ENCODE measurements around the gene CRACR2A.

CRACR2A gene

GRCh38 chr12:3669594-3669993 lies 83.3 kb downstream of the CRACR2A start:
- peaks cover 0 to 7% (median 0%) of the 10 kb centered on the region in 10 experiments; a peak in 2 of 20 replicates for H3K4me1 ChIP-seq
- TF ChIP-seq Cebpa-rat (IDR thresholded peaks at IDR 0.05) = no peak
- H3K4me3 ChIP-seq = no peak overlapping the region
- no peaks in the 10 kb centered on the region for H3K9me3 ChIP-seq (replicated peaks in 1 of 11)
- no peak overlapping the region for H3K4me2 ChIP-seq
- H3K27ac ChIP-seq = peak overlapping the region in 1 of 11 experiments; percentile 13; a peak in 1 of 22 replicates
- no peak overlapping the region for H3K9ac ChIP-seq
- H3K27me3 ChIP-seq = no peaks in the 10 kb centered on the region
- H3K36me3 ChIP-seq = peaks cover 84 to 100% (median 99%) of the 10 kb centered on the region in 11 experiments
- H4K20me1 ChIP-seq = peaks cover 0 to 10% (median 0%) of the 10 kb centered on the region in 11 experiments; a peak in 3 of 22 replicates

DNA sequence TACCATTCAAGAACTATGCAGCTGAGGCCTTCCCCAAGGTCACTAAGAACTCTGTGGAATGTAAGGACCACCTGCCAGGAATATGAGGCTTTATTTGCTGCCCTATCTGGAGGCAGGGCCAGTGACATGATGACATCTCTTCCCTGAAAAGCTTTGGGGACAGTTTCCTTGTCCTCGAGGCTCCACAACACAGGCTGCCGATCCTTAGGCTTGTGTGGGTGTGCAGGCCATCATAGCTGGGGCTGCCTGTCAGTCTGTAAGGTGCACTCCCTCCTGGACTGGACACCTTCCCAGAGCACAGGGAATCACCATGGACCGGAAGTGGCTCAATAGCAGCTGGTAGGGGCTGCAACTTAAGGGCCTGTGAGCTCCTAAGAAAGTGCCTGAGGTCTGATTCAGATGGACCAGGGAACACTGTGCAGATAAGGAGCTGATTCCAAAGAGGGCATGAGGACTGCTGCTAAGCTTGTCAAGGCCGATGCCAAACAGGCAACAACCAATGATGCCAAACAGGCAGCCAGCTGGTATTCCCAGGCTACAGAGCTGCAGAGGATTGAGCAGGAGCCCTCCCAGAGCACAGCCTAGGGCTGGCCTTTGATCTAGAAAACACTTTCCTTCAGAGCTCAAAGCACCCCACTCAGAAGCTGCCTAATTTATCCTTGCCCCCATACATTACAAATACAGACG lies 84.3 kb downstream of the CRACR2A start:
- H3K36me3 ChIP-seq = peaks cover 84 to 100% (median 99%) of the 10 kb centered on the region in 11 experiments

DNA sequence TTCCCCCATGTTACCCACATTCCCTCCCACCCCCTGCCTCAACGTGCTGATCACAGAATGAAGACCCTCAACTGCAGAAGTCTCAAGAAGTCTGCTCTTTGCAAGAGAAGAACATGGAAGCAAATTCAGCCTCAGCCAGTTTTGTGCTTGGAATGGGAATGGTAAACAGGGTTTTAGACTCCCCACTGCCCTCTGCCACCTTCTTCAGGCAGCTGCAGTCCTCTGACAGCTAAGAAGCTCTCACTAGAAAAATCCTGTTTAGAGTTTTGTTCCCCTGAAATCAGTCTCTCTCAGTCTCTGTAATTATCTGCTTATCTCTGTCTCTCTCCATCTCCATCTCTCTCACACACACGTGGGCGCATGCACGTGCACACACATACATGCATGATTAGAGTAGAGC lies 85.4 kb downstream of the CRACR2A start:
- no peak overlapping the region for H3K4me2 ChIP-seq
- H3K9ac ChIP-seq = no peak overlapping the region
- peaks cover 0 to 7% (median 0%) of the 10 kb centered on the region in 10 experiments; a peak in 2 of 20 replicates for H3K4me1 ChIP-seq
- H3K4me3 ChIP-seq = no peak overlapping the region
- peaks cover 82 to 100% (median 99%) of the 10 kb centered on the region in 11 experiments for H3K36me3 ChIP-seq
- no peaks in the 10 kb centered on the region for H3K27me3 ChIP-seq
- no peak for TF ChIP-seq Cebpa-rat (IDR thresholded peaks at IDR 0.05)
- no peak overlapping the region for H3K27ac ChIP-seq
- no peaks in the 10 kb centered on the region for H3K9me3 ChIP-seq (replicated peaks in 1 of 11)
- peaks cover 0 to 10% (median 0%) of the 10 kb centered on the region in 11 experiments; a peak in 2 of 22 replicates for H4K20me1 ChIP-seq

More for the DNA sequence above, 84.3 kb downstream of the CRACR2A start:
- Histone ChIP-seq H3K27me3 (no peaks in the 10 kb centered on the region), H3K9me3 (replicated peaks in 1 of 11) (no peaks in the 10 kb centered on the region), H3K4me1 (peaks cover 0 to 7% (median 0%) of the 10 kb centered on the region in 10 experiments; a peak in 2 of 20 replicates), H3K4me3 (no peak overlapping the region), H4K20me1 (peaks cover 0 to 10% (median 0%) of the 10 kb centered on the region in 11 experiments; a peak in 3 of 22 replicates), H3K4me2 (no peak overlapping the region), H3K9ac (no peak overlapping the region), H3K27ac (no peak overlapping the region)
- TF ChIP-seq Cebpa-rat (IDR thresholded peaks at IDR 0.05) = no peak

- no peak for TF ChIP-seq Cebpa-rat (IDR thresholded peaks at IDR 0.05)
- H3K27ac ChIP-seq = no peak overlapping the region
- no peaks in the 10 kb centered on the region for H3K9me3 ChIP-seq (replicated peaks in 1 of 11)
- no peak overlapping the region for H3K4me2 ChIP-seq
- no peak overlapping the region for H3K9ac ChIP-seq
- peaks cover 0 to 10% (median 0%) of the 10 kb centered on the region in 11 experiments; a peak in 2 of 22 replicates for H4K20me1 ChIP-seq
- H3K4me1 ChIP-seq = peaks cover 0 to 7% (median 0%) of the 10 kb centered on the region in 10 experiments; a peak in 2 of 20 replicates
- H3K36me3 ChIP-seq = peaks cover 84 to 100% (median 99%) of the 10 kb centered on the region in 11 experiments
- no peaks in the 10 kb centered on the region for H3K27me3 ChIP-seq
- no peak overlapping the region for H3K4me3 ChIP-seq
These were observed 86.5 kb downstream of the CRACR2A start for GRCh38 chr12:3666441-3666840.

DNA sequence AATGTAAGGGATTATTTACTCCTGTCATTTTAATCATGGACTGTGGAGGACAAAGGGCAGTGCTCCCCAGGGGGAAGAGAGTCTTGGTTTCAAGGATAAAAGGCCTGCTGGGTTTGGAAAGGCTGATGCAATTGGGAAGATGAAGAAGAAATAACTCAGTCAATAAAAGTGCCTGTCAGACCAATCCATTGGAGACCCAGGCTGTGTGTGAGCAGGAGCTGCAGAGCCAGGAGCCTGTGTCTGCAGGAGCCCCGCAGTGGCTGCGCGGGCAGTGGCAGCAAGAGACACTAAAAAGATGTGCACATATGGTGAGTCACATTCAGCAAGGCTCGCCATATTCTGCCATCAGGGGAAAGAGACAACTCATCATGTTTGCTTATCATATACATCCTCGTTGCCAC lies 90.4 kb downstream of the CRACR2A start:
- Histone ChIP-seq H3K27me3 (no peaks in the 10 kb centered on the region), H3K36me3 (peaks cover 75 to 100% (median 99%) of the 10 kb centered on the region in 11 experiments), H3K9me3 (replicated peaks in 1 of 11) (no peaks in the 10 kb centered on the region), H3K9ac (no peak overlapping the region), H3K4me3 (no peak overlapping the region), H3K4me1 (peaks cover 0 to 3% (median 0%) of the 10 kb centered on the region in 10 experiments; a peak in 1 of 20 replicates), H3K4me2 (no peak overlapping the region), H3K27ac (no peak overlapping the region; a peak in 1 of 22 replicates), H4K20me1 (peaks cover 0 to 5% (median 0%) of the 10 kb centered on the region in 11 experiments; a peak in 3 of 22 replicates)
- TF ChIP-seq Cebpa-rat (IDR thresholded peaks at IDR 0.05) = no peak

DNA sequence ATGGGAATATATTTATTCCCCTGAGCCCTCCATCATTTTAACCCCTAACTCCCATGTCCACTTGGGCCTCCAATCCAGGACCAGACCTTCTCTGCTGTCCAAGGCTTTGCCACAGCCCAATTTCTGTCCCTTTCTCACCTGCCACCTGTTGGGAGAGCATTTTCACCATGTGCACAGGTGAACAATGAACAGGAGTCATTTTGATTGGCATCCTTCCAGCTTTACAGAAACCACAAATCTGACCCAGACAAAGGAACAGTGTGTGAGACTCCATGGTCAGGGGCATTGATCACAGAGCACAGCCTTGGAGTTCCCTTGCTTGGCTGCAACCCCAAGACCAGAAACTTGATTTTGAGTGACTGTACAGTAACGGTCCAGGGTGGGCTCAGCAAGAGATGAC lies 91.9 kb downstream of the CRACR2A start:
- peaks cover 0 to 17% (median 0%) of the 10 kb centered on the region in 11 experiments; a peak in 4 of 22 replicates for H4K20me1 ChIP-seq
- TF ChIP-seq Cebpa-rat (IDR thresholded peaks at IDR 0.05) = no peak
- no peak overlapping the region for H3K9ac ChIP-seq
- H3K4me2 ChIP-seq = no peak overlapping the region
- no peaks in the 10 kb centered on the region for H3K27me3 ChIP-seq
- H3K27ac ChIP-seq = no peak overlapping the region
- peaks cover 0 to 15% (median 8%) of the 10 kb centered on the region in 10 experiments; a peak in 15 of 20 replicates for H3K4me1 ChIP-seq
- H3K9me3 ChIP-seq (replicated peaks in 1 of 11) = no peaks in the 10 kb centered on the region
- H3K4me3 ChIP-seq = no peak overlapping the region
- H3K36me3 ChIP-seq = peaks cover 81 to 100% (median 99%) of the 10 kb centered on the region in 11 experiments

- H3K27ac ChIP-seq = no peak overlapping the region; a peak in 1 of 22 replicates
- peaks cover 70 to 100% (median 98%) of the 10 kb centered on the region in 11 experiments for H3K36me3 ChIP-seq
- H3K9me3 ChIP-seq (replicated peaks in 1 of 11) = no peaks in the 10 kb centered on the region
- H3K4me1 ChIP-seq = peaks cover 0 to 24% (median 20%) of the 10 kb centered on the region in 10 experiments; a peak in 16 of 20 replicates
- TF ChIP-seq Cebpa-rat (IDR thresholded peaks at IDR 0.05) = no peak
- peaks cover 0 to 39% (median 2%) of the 10 kb centered on the region in 11 experiments; a peak in 5 of 22 replicates for H4K20me1 ChIP-seq
- no peak overlapping the region for H3K4me2 ChIP-seq
- no peaks in the 10 kb centered on the region for H3K27me3 ChIP-seq
- no peak overlapping the region for H3K9ac ChIP-seq
- H3K4me3 ChIP-seq = no peak overlapping the region
These were observed 94.4 kb downstream of the CRACR2A start for GRCh38 chr12:3658327-3659163.

- no peak overlapping the region for H3K9ac ChIP-seq
- H3K4me3 ChIP-seq = no peak overlapping the region
- no peaks in the 10 kb centered on the region for H3K27me3 ChIP-seq
- H4K20me1 ChIP-seq = peaks cover 0 to 39% (median 5%) of the 10 kb centered on the region in 11 experiments; a peak in 5 of 22 replicates
- peaks cover 70 to 100% (median 99%) of the 10 kb centered on the region in 11 experiments for H3K36me3 ChIP-seq
- peak overlapping the region in 2 of 11 experiments; percentile 33 to 44; a peak in 2 of 22 replicates for H3K4me2 ChIP-seq
- H3K4me1 ChIP-seq = peaks cover 0 to 24% (median 20%) of the 10 kb centered on the region in 10 experiments; a peak in 16 of 20 replicates
- H3K9me3 ChIP-seq (replicated peaks in 1 of 11) = no peaks in the 10 kb centered on the region
- 0 out of 22 replicates have a peak overlapping the region, but pooled peaks of 1 of the 11 experiments have one; percentile 3 for H3K27ac ChIP-seq
- TF ChIP-seq Cebpa-rat (IDR thresholded peaks at IDR 0.05) = no peak
These were observed 95.8 kb downstream of the CRACR2A start for GRCh38 chr12:3656946-3657622.
